Stimulated activated memory B cell treated with anti-CD40 and anti-IgM and Interleukin-4, amounts not matched to agents 10 μg/mL and 1 μg/mL and 100 μg/mL, for 72 hours (primary cell): ENCODE data around the gene HLA-DMA.
A peak's percentile ranks its signal among the peaks of the same experiment; 100 is the strongest.

Experiments
- ATAC-seq: fragments of 150-1000 bp; cut with Tn5 transposase; 2 replicates; pipeline ENCODE4 v1.10.0; 2021
- H3K27ac Mint-ChIP-seq: one replicate; pipeline ENCODE4 v1.8.0; 2022; ENCODE audit warnings: mild to moderate bottlenecking, mixed read lengths
- H3K27me3 Mint-ChIP-seq: one replicate; pipeline ENCODE4 v1.8.0; 2022; ENCODE audit warnings: mixed read lengths
- H3K36me3 Mint-ChIP-seq: one replicate; pipeline ENCODE4 v1.8.0; 2022; ENCODE audit warnings: mixed read lengths
- H3K4me1 Mint-ChIP-seq: one replicate; pipeline ENCODE4 v1.8.0; 2022; ENCODE audit warnings: mixed read lengths
- H3K4me3 Mint-ChIP-seq: one replicate; pipeline ENCODE4 v1.8.0; 2022; ENCODE audit warnings: mild to moderate bottlenecking, moderate library complexity, mixed read lengths
- H3K9me3 Mint-ChIP-seq: one replicate; pipeline ENCODE4 v1.8.0; 2022; ENCODE audit warnings: mixed read lengths

Gene HLA-DMA

GRCh38 chr6:32952817-32953739, at the start of gene HLA-DMA:
TSS of gene HLA-DMA (minus strand) at chr6:32953097. CDS start at chr6:32953036, 61 bp downstream.
- Mint-ChIP-seq H3K27ac (peak within 1 kb of the TSS; percentile 98), H3K9me3 (no peaks in the 10 kb centered on the region), H3K4me1 (peaks cover 67% of the 10 kb centered on the region), H3K27me3 (no peaks in the 10 kb centered on the region), H3K4me3 (peak within 1 kb of the TSS; percentile 97), H3K36me3 (peaks cover 45% of the 10 kb centered on the region)
- peak; percentile 97 for ATAC-seq

GRCh38 chr6:33001685-33002084, 48.8 kb upstream of the HLA-DMA start:
- Mint-ChIP-seq H3K9me3 (no peaks in the 10 kb centered on the region), H3K4me3 (no peak overlapping the region), H3K27ac (peak overlapping the region; percentile 11), H3K4me1 (peaks cover 33% of the 10 kb centered on the region), H3K36me3 (peaks cover 22% of the 10 kb centered on the region), H3K27me3 (no peaks in the 10 kb centered on the region)
- ATAC-seq, result no peak

GRCh38 chr6:33000055-33000454, 47.2 kb upstream of the HLA-DMA start:
- no peak overlapping the region for H3K4me3 Mint-ChIP-seq
- H3K9me3 Mint-ChIP-seq, result no peaks in the 10 kb centered on the region
- ATAC-seq, result peak; percentile 79
- peaks cover 23% of the 10 kb centered on the region for H3K4me1 Mint-ChIP-seq
- H3K27me3 Mint-ChIP-seq, result no peaks in the 10 kb centered on the region
- H3K27ac Mint-ChIP-seq, result peak overlapping the region; percentile 17
- H3K36me3 Mint-ChIP-seq, result peaks cover 10% of the 10 kb centered on the region

GRCh38 chr6:32995448-32995847, 42.6 kb upstream of the HLA-DMA start:
- no peaks in the 10 kb centered on the region for H3K36me3 Mint-ChIP-seq
- H3K27me3 Mint-ChIP-seq, result no peaks in the 10 kb centered on the region
- H3K9me3 Mint-ChIP-seq, result no peaks in the 10 kb centered on the region
- no peak overlapping the region for H3K4me3 Mint-ChIP-seq
- no peak for ATAC-seq
- H3K27ac Mint-ChIP-seq, result no peak overlapping the region
- H3K4me1 Mint-ChIP-seq, result peaks cover 7% of the 10 kb centered on the region

- Mint-ChIP-seq H3K36me3 (no peaks in the 10 kb centered on the region), H3K27ac (no peak overlapping the region), H3K9me3 (no peaks in the 10 kb centered on the region), H3K27me3 (no peaks in the 10 kb centered on the region), H3K4me1 (peaks cover under 1% of the 10 kb centered on the region), H3K4me3 (no peak overlapping the region)
- no peak for ATAC-seq
Observed at GRCh38 chr6:32993363-32993973, 40.6 kb upstream of the HLA-DMA start.

GRCh38 chr6:32991972-32992371, 39.1 kb upstream of the HLA-DMA start:
- H3K27me3 Mint-ChIP-seq, result no peaks in the 10 kb centered on the region
- ATAC-seq, result no peak
- no peak overlapping the region for H3K27ac Mint-ChIP-seq
- H3K4me1 Mint-ChIP-seq, result peaks cover 11% of the 10 kb centered on the region
- no peak overlapping the region for H3K4me3 Mint-ChIP-seq
- no peaks in the 10 kb centered on the region for H3K36me3 Mint-ChIP-seq
- no peaks in the 10 kb centered on the region for H3K9me3 Mint-ChIP-seq

- no peak overlapping the region for H3K4me3 Mint-ChIP-seq
- no peaks in the 10 kb centered on the region for H3K27me3 Mint-ChIP-seq
- peaks cover 15% of the 10 kb centered on the region for H3K4me1 Mint-ChIP-seq
- H3K9me3 Mint-ChIP-seq, result no peaks in the 10 kb centered on the region
- no peaks in the 10 kb centered on the region for H3K36me3 Mint-ChIP-seq
- no peak overlapping the region for H3K27ac Mint-ChIP-seq
- no peak for ATAC-seq
Observed at GRCh38 chr6:32989368-32989767, 36.5 kb upstream of the HLA-DMA start.

- no peak overlapping the region for H3K4me3 Mint-ChIP-seq
- no peaks in the 10 kb centered on the region for H3K9me3 Mint-ChIP-seq
- H3K27ac Mint-ChIP-seq, result peak overlapping the region; percentile 45
Observed at GRCh38 chr6:32984622-32985389, 31.9 kb upstream of the HLA-DMA start.

GRCh38 chr6:32983964-32984621, 31.2 kb upstream of the HLA-DMA start:
- no peak overlapping the region for H3K4me3 Mint-ChIP-seq
- peaks cover 36% of the 10 kb centered on the region for H3K36me3 Mint-ChIP-seq
- peak overlapping the region; percentile 45 for H3K27ac Mint-ChIP-seq
- ATAC-seq, result peak; percentile 3
- H3K4me1 Mint-ChIP-seq, result peaks cover 61% of the 10 kb centered on the region
- no peaks in the 10 kb centered on the region for H3K27me3 Mint-ChIP-seq
- no peaks in the 10 kb centered on the region for H3K9me3 Mint-ChIP-seq

More at GRCh38 chr6:32984622-32985389, 31.9 kb upstream of the HLA-DMA start:
- H3K4me1 Mint-ChIP-seq, result peaks cover 54% of the 10 kb centered on the region
- ATAC-seq, result peak; percentile 94
- no peaks in the 10 kb centered on the region for H3K27me3 Mint-ChIP-seq
- H3K36me3 Mint-ChIP-seq, result peaks cover 29% of the 10 kb centered on the region

GRCh38 chr6:32983493-32983848, 30.6 kb upstream of the HLA-DMA start:
- no peak overlapping the region for H3K4me3 Mint-ChIP-seq
- H3K27ac Mint-ChIP-seq, result peak overlapping the region; percentile 45
- H3K36me3 Mint-ChIP-seq, result peaks cover 42% of the 10 kb centered on the region
- no peaks in the 10 kb centered on the region for H3K27me3 Mint-ChIP-seq
- no peaks in the 10 kb centered on the region for H3K9me3 Mint-ChIP-seq
- ATAC-seq, result no peak
- H3K4me1 Mint-ChIP-seq, result peaks cover 65% of the 10 kb centered on the region

- H3K4me3 Mint-ChIP-seq, result no peak overlapping the region
- H3K36me3 Mint-ChIP-seq, result peaks cover 48% of the 10 kb centered on the region
- no peaks in the 10 kb centered on the region for H3K27me3 Mint-ChIP-seq
- no peaks in the 10 kb centered on the region for H3K9me3 Mint-ChIP-seq
- peaks cover 64% of the 10 kb centered on the region for H3K4me1 Mint-ChIP-seq
- no peak for ATAC-seq
- no peak overlapping the region for H3K27ac Mint-ChIP-seq
Observed at GRCh38 chr6:32982702-32983492, 30.0 kb upstream of the HLA-DMA start.

GRCh38 chr6:32982084-32982701, 29.3 kb upstream of the HLA-DMA start:
- H3K27me3 Mint-ChIP-seq, result no peaks in the 10 kb centered on the region
- peaks cover 65% of the 10 kb centered on the region for H3K4me1 Mint-ChIP-seq
- peak overlapping the region; percentile 48 for H3K27ac Mint-ChIP-seq
- no peaks in the 10 kb centered on the region for H3K9me3 Mint-ChIP-seq
- H3K36me3 Mint-ChIP-seq, result peaks cover 55% of the 10 kb centered on the region
- no peak for ATAC-seq
- no peak overlapping the region for H3K4me3 Mint-ChIP-seq

- Mint-ChIP-seq H3K9me3 (no peaks in the 10 kb centered on the region), H3K4me3 (no peak overlapping the region), H3K27me3 (no peaks in the 10 kb centered on the region), H3K36me3 (peaks cover 71% of the 10 kb centered on the region), H3K4me1 (peaks cover 82% of the 10 kb centered on the region), H3K27ac (no peak overlapping the region)
- ATAC-seq, result no peak
Observed at GRCh38 chr6:32980488-32981038, 27.7 kb upstream of the HLA-DMA start.
